T-helper 1 cell treated with Interleukin-12 subunit alpha and Interleukin-12 subunit beta and Interleukin-4 antibody, amounts not matched to agents 30 μg/mL and 1 μg/mL, for 36 hours (primary cell): ENCODE data around the gene KIAA0930.

Experiments used
- H3K27ac Mint-ChIP-seq: one replicate; pipeline ENCODE4 v1.8.0; 2021; ENCODE audit warnings: mild to moderate bottlenecking, mixed read lengths
- H3K27me3 Mint-ChIP-seq: one replicate; pipeline ENCODE4 v1.8.0; 2021; ENCODE audit warnings: low read depth, mixed read lengths
- H3K36me3 Mint-ChIP-seq: one replicate; pipeline ENCODE4 v1.8.0; 2021; ENCODE audit warnings: low read depth, mixed read lengths
- H3K4me1 Mint-ChIP-seq: one replicate; pipeline ENCODE4 v1.8.0; 2021; ENCODE audit warnings: low read depth, mixed read lengths
- H3K4me3 Mint-ChIP-seq: one replicate; pipeline ENCODE4 v1.8.0; 2021; ENCODE audit warnings: mild to moderate bottlenecking, moderate library complexity, mixed read lengths
- H3K9me3 Mint-ChIP-seq: one replicate; pipeline ENCODE4 v1.8.0; 2021; ENCODE audit warnings: mixed read lengths

The KIAA0930 gene

GRCh38 chr22:45223304-45224117 lies 17.2 kb downstream of the KIAA0930 start:
- H3K4me3 Mint-ChIP-seq = no peak overlapping the region
- no peak overlapping the region for H3K27ac Mint-ChIP-seq
- no peaks in the 10 kb centered on the region for H3K27me3 Mint-ChIP-seq
- H3K4me1 Mint-ChIP-seq = peaks cover 4% of the 10 kb centered on the region
- H3K9me3 Mint-ChIP-seq = no peaks in the 10 kb centered on the region
- H3K36me3 Mint-ChIP-seq = no peaks in the 10 kb centered on the region

GRCh38 chr22:45221201-45221600 lies 19.5 kb downstream of the KIAA0930 start:
- Mint-ChIP-seq H3K36me3 (no peaks in the 10 kb centered on the region), H3K27ac (no peak overlapping the region), H3K4me1 (peaks cover 4% of the 10 kb centered on the region), H3K9me3 (no peaks in the 10 kb centered on the region), H3K4me3 (no peak overlapping the region), H3K27me3 (no peaks in the 10 kb centered on the region)

DNA sequence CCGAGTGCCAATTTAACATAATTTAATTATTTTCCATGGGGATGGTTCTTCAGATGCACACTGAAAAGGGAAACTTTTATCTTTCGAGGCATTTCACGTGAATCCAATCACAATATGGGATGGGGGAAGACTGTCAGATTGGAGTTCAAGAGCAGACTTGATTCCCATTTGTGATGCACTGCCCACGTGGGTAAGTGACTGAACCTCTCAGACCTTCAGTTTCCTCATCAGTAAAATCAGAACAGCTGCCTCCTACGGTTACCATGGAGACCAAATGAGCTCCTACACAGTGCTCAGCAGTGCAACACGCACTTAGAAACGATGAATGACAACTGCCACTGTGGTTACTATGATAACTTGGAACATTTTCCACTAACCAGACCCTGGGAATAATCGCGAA lies 21.7 kb downstream of the KIAA0930 start:
- Mint-ChIP-seq H3K9me3 (no peaks in the 10 kb centered on the region), H3K4me1 (peaks cover 4% of the 10 kb centered on the region), H3K27ac (no peak overlapping the region), H3K27me3 (no peaks in the 10 kb centered on the region), H3K36me3 (no peaks in the 10 kb centered on the region), H3K4me3 (no peak overlapping the region)

GRCh38 chr22:45217806-45218205 lies 22.9 kb downstream of the KIAA0930 start:
- Mint-ChIP-seq H3K4me3 (no peak overlapping the region), H3K4me1 (peaks cover 4% of the 10 kb centered on the region), H3K36me3 (no peaks in the 10 kb centered on the region), H3K9me3 (no peaks in the 10 kb centered on the region), H3K27ac (no peak overlapping the region), H3K27me3 (no peaks in the 10 kb centered on the region)

- Mint-ChIP-seq H3K27ac (no peak overlapping the region), H3K27me3 (no peaks in the 10 kb centered on the region), H3K36me3 (no peaks in the 10 kb centered on the region), H3K9me3 (no peaks in the 10 kb centered on the region), H3K4me3 (no peak overlapping the region), H3K4me1 (peaks cover 4% of the 10 kb centered on the region)
Measured at GRCh38 chr22:45217345-45217744, 23.3 kb downstream of the KIAA0930 start.

GRCh38 chr22:45216133-45217003 lies 24.3 kb downstream of the KIAA0930 start:
- Mint-ChIP-seq H3K4me1 (peaks cover 4% of the 10 kb centered on the region), H3K4me3 (no peak overlapping the region), H3K9me3 (no peaks in the 10 kb centered on the region), H3K27me3 (no peaks in the 10 kb centered on the region), H3K36me3 (no peaks in the 10 kb centered on the region), H3K27ac (no peak overlapping the region)

- H3K4me3 Mint-ChIP-seq = no peak overlapping the region
- no peaks in the 10 kb centered on the region for H3K36me3 Mint-ChIP-seq
- H3K27me3 Mint-ChIP-seq = no peaks in the 10 kb centered on the region
- no peak overlapping the region for H3K27ac Mint-ChIP-seq
- no peaks in the 10 kb centered on the region for H3K4me1 Mint-ChIP-seq
- no peaks in the 10 kb centered on the region for H3K9me3 Mint-ChIP-seq
Measured at GRCh38 chr22:45212992-45213751, 27.5 kb downstream of the KIAA0930 start.

DNA sequence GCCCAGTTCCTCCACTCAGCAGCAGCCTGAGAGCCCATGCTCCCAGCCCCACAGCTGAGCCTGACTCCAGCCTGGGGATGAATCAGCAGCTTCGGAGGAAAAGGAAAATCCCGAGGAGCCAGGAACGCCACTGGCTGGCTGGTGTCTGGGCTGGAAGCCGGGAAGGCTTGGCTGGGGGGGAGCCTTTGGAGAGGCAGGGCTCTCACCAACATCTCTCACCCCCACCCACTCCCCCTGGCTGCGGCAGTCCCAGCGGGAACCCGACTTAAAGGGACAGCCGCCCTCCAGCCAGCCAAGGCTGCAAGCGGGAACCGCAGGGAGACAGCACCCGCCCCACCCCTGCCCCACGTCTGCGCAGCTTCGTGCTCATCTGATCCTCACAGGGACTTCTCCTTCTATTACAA lies 28.4 kb downstream of the KIAA0930 start:
- H3K27me3 Mint-ChIP-seq = no peaks in the 10 kb centered on the region
- no peaks in the 10 kb centered on the region for H3K9me3 Mint-ChIP-seq
- no peaks in the 10 kb centered on the region for H3K36me3 Mint-ChIP-seq
- H3K4me1 Mint-ChIP-seq = no peaks in the 10 kb centered on the region
- H3K27ac Mint-ChIP-seq = no peak overlapping the region
- no peak overlapping the region for H3K4me3 Mint-ChIP-seq

GRCh38 chr22:45211848-45212247 lies 28.8 kb downstream of the KIAA0930 start:
- no peaks in the 10 kb centered on the region for H3K4me1 Mint-ChIP-seq
- no peaks in the 10 kb centered on the region for H3K27me3 Mint-ChIP-seq
- H3K27ac Mint-ChIP-seq = no peak overlapping the region
- H3K9me3 Mint-ChIP-seq = no peaks in the 10 kb centered on the region
- no peak overlapping the region for H3K4me3 Mint-ChIP-seq
- no peaks in the 10 kb centered on the region for H3K36me3 Mint-ChIP-seq

DNA sequence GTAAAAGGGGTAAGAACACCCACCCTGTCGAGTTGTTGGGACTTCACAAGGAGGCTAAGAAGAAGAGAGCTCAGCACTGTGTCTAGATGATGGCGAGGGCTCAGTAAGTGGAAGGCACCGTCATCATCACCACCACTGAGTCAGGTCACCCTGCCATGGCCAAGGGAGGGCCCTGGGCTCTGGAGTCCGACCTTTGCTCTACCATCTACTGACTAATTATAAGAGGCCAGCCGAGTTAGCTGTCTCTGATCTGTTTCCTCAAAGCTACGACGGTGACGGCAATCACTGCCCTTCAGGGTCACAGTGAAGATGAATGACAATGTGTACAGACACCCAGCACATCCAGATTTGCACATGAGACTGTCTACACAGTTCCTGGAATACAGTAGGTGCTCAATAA lies 29.3 kb downstream of the KIAA0930 start:
- no peaks in the 10 kb centered on the region for H3K9me3 Mint-ChIP-seq
- no peaks in the 10 kb centered on the region for H3K36me3 Mint-ChIP-seq
- no peak overlapping the region for H3K4me3 Mint-ChIP-seq
- no peaks in the 10 kb centered on the region for H3K27me3 Mint-ChIP-seq
- no peak overlapping the region for H3K27ac Mint-ChIP-seq
- no peaks in the 10 kb centered on the region for H3K4me1 Mint-ChIP-seq

GRCh38 chr22:45210991-45211390 lies 29.7 kb downstream of the KIAA0930 start:
- Mint-ChIP-seq H3K27ac (no peak overlapping the region), H3K4me3 (no peak overlapping the region), H3K36me3 (no peaks in the 10 kb centered on the region), H3K4me1 (no peaks in the 10 kb centered on the region), H3K27me3 (no peaks in the 10 kb centered on the region), H3K9me3 (no peaks in the 10 kb centered on the region)

- Mint-ChIP-seq H3K36me3 (no peaks in the 10 kb centered on the region), H3K4me1 (no peaks in the 10 kb centered on the region), H3K27me3 (no peaks in the 10 kb centered on the region), H3K4me3 (no peak overlapping the region), H3K9me3 (no peaks in the 10 kb centered on the region), H3K27ac (no peak overlapping the region)
Measured at GRCh38 chr22:45210577-45210976, 30.1 kb downstream of the KIAA0930 start.

- Mint-ChIP-seq H3K27ac (no peak overlapping the region), H3K36me3 (no peaks in the 10 kb centered on the region), H3K27me3 (no peaks in the 10 kb centered on the region), H3K4me1 (no peaks in the 10 kb centered on the region), H3K9me3 (no peaks in the 10 kb centered on the region), H3K4me3 (no peak overlapping the region)
Measured at GRCh38 chr22:45210174-45210573, 30.5 kb downstream of the KIAA0930 start.

- H3K27ac Mint-ChIP-seq = no peak overlapping the region
- H3K36me3 Mint-ChIP-seq = no peaks in the 10 kb centered on the region
- H3K9me3 Mint-ChIP-seq = no peaks in the 10 kb centered on the region
- no peaks in the 10 kb centered on the region for H3K27me3 Mint-ChIP-seq
- H3K4me3 Mint-ChIP-seq = no peak overlapping the region
- H3K4me1 Mint-ChIP-seq = no peaks in the 10 kb centered on the region
Measured at GRCh38 chr22:45208993-45209838, 31.5 kb downstream of the KIAA0930 start.
